Measurements from ENCODE around the gene MRC1.

GRCh38 chr10:17877121-17877520 lies 68.0 kb downstream of the MRC1 start:
- TF ChIP-seq ZNF350 (tag by site-specific recombination; IDR thresholded peaks at IDR 0.05) (no peak), ZNF654 (tag by site-specific recombination; IDR thresholded peaks at IDR 0.05; ENCODE audit: low read depth) (no peak), SETDB1 (IDR thresholded peaks at IDR 0.05; ENCODE audit: insufficient read length, low read length) (no peak), CTCF (tag by site-specific recombination; IDR thresholded peaks at IDR 0.05) (no peak), HOXC10 (CRISPR knock-in tag; IDR thresholded peaks at IDR 0.05) (no peak), ZNF549 (tag by site-specific recombination; IDR thresholded peaks at IDR 0.05) (no peak), SP2 (tag by site-specific recombination; IDR thresholded peaks at IDR 0.05) (no peak), ZNF274 (IDR thresholded peaks at IDR 0.05; ENCODE audit: low read length) (no peak), ZNF274 (tag by site-specific recombination; IDR thresholded peaks at IDR 0.05; ENCODE audit: borderline replicate concordance) (no peak), ZNF501 (tag by site-specific recombination; IDR thresholded peaks at IDR 0.05) (no peak), ZNF529 (tag by site-specific recombination; IDR thresholded peaks at IDR 0.05; ENCODE audit: insufficient replicate concordance) (no peak)

Data from HEK293 (cell line).